HFF-Myc (cell line): ENCODE results near the gene NKX3-2.

ENCODE experiments used
- DNase-seq: peaks from one replicate; pipeline ENCODE4 v3.0.0-alpha.2; 2011; ENCODE audit warnings: low read depth; ENCODE audit errors: extremely low read depth
- H3K4me3 ChIP-seq: replicated peaks from 2 replicates; pipeline ENCODE4 v1.5.1; 2011; ENCODE audit warnings: low read depth, mild to moderate bottlenecking, control low read depth, low read length
- TF ChIP-seq, protein P1 (sequence below): IDR thresholded peaks from 2 replicates; pipeline ENCODE4 v1.5.1; 2012; ENCODE audit warnings: mild to moderate bottlenecking, low read depth, low read length, control low read depth; ENCODE audit errors: missing control alignments

The NKX3-2 gene

DNA sequence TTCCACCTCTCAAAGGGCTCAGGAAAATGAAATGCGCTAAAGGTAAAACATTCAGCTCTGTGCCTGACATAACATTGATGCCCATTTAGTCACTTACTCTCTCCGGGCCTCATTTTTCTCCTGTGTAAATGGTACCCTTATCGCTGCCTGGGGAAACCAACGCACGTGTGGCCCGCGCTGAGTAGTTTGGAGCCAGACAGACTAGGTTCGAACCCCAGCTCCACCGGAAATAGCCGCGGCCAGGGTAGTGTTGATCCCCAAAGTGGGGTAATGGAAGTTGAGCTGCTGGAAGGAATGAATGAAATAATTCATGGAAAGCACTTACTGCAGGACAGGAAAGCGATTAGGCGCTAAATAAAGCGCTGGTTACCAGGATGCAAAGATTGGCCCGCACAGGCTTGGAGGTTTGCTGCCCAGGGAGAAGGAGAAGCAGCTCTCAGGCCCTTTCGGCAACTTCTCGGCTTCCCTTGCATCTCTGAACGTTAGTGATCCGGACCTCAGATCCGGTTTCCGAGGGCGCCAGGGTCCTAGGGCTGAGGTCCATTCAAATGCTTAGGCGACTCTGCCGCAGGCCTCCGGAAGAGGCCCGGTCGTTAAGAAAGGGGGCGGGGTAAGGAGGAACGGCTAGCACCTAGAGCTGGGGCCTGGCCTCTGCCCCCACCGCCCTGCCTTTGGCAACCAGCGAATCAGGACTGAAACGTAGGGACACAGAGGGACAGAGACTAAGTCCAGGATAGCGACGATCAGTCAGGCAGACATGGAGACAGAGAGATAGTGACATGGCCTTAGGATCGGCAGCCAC lies 13.3 kb downstream of the NKX3-2 start:
- no peak overlapping the region for H3K4me3 ChIP-seq
- TF ChIP-seq, protein P1, sequence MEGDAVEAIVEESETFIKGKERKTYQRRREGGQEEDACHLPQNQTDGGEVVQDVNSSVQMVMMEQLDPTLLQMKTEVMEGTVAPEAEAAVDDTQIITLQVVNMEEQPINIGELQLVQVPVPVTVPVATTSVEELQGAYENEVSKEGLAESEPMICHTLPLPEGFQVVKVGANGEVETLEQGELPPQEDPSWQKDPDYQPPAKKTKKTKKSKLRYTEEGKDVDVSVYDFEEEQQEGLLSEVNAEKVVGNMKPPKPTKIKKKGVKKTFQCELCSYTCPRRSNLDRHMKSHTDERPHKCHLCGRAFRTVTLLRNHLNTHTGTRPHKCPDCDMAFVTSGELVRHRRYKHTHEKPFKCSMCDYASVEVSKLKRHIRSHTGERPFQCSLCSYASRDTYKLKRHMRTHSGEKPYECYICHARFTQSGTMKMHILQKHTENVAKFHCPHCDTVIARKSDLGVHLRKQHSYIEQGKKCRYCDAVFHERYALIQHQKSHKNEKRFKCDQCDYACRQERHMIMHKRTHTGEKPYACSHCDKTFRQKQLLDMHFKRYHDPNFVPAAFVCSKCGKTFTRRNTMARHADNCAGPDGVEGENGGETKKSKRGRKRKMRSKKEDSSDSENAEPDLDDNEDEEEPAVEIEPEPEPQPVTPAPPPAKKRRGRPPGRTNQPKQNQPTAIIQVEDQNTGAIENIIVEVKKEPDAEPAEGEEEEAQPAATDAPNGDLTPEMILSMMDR: no peak
- no peak for DNase-seq

DNA sequence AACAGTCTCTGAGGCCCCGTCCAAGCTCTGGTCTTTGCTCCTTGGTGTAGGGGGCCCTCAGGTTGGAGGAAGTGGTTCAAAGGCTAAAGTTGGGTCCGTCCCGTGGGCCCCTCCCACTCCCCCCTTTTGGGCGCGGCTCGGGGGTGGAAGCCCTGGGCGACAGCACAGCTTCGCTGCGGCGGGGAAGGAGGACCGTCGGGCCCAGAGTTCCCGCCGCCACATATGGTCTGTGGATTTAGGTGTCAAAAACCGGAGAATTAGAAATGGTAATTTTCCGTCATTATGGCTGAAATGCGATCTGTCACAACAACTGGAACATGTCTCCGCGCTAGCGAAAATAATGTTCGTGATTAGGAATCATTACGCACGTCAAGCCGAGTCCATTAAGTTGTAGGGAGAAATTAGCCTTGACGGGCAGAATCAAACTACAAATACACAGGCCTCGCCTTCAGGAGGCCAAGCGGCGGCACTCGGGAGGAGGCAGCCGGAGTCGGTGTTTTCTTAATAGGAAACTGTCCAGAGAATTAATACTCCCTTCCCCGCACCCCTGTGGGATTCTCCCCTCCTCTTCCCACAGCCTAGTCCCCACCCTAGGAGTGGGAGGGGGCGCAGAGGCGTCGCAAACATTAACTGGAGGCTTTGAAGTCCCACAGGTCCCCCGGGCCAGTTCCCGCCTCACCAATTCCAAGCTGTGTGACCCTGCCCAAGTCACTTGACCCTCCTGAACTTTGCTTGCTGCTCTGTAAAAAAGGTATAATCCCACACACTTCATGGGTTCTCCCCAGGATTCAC lies 15.0 kb downstream of the NKX3-2 start:
- no peak for DNase-seq
- TF ChIP-seq, protein P1: no peak
- no peak overlapping the region for H3K4me3 ChIP-seq

DNA sequence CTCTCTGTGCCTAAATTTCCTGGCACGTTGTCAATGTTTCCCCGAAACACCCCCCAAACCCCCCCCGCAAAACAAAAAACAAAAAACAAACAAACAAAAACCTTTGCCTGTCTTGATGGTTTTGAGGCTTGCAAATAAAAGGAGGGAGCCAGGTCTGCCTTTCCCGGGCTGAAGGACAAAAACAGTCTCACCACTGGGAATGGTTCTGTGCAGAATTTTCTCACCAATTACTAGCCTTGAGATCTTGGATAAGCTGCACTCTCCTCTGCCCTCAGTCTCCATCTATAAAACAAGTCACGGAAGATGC lies 15.5 kb downstream of the NKX3-2 start:
- TF ChIP-seq, protein P1: no peak
- no peak overlapping the region for H3K4me3 ChIP-seq
- DNase-seq: no peak

DNA sequence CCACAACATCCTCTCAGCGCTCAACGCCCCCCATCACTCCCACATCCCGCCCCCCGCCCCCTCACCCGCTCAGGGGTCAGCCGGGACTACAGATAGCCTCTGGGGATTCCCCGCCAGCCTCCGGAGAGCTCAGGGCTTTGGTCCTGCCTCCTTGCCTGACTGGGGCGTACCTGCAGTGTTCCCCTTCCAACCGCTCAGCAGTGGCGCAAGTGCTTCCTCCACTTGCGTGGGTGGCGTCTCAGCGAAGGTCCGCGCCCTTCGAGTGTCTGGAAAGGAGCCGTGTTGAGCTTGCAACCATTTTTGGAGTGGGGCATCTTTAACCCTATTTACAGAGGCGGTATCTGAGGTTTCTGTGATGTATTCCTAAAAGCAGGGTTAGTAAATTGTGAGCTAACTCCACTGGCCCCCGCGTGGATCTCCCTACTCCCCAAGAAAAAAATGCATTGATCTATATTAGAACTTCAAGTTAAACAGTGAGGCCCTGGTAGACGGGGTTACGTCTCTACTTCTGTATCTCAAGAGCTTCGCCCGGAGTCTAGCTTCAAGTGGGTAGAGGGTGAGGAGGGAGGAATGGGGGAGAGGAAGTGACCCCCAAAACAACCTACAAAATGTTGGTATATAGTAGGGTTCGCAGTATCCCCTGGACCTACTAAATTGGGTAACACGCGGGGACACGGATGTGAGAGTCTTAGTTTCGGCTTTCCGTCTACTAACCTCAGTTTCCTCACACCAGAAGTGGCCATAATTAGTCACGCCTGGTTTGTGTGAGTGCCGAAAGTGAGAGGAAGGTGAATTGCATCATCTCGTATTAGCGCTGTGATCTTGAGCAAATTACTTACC lies 16.1 kb downstream of the NKX3-2 start:
- TF ChIP-seq, protein P1: no peak
- no peak for DNase-seq
- no peak overlapping the region for H3K4me3 ChIP-seq

DNA sequence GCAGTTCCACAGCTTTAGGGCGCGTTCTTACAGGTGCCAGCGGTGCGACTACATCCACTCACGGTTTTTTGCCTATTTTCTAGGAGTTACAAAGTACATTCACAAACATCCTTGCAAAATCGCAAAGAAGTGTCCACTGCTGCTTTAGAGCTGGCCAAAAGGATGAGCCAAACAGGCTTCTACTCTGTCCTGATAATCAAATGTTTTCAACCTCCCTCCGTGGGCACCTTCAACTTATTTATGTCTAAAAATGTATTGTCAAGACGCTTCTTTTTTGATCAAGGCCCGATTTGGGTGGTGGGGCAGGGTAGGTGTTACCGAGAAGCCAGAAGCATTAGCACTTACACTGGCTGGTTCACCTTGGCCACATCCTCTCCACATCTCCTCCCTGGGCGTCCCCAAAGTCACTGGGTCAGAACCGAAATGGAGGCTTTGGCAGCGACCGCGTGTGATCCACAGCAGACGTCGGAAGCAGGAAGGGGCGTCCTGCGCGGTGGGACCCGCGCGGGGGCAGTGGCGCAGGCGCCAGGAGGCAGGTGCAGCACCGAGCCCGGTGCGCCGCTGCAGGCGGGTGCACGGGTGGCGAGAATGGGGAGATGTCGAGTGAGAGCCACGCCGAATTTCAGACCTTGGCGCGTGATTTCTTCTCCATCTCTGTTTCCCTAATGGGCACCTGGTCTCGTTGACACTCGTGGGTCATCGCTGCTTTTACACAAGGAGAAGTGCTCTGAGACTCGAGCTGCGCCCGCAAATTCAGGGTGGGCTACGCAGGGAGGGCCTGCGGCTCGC lies 16.9 kb downstream of the NKX3-2 start:
- DNase-seq: no peak
- TF ChIP-seq, protein P1: no peak
- H3K4me3 ChIP-seq: no peak overlapping the region

DNA sequence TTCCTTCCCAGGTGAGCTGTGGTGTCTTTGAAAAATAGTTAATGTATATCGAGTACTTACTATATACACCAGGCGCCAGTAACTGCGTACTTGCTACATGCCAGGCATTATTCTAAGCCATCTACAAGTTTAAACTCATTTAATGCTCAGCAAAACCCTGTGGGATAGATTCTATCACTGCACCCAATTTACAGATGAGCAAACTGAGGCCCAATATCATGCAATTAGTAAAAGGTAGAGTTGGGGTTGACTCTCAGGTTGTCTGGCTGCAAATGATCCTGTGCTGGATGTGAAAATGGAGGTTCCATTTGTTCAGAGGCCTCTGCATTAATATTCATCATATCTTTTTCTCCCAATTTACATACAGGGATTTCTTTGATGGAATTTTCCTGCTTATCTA lies 17.6 kb downstream of the NKX3-2 start:
- TF ChIP-seq, protein P1: no peak
- no peak for DNase-seq
- no peak overlapping the region for H3K4me3 ChIP-seq
